ENCODE measurements around the gene NLRC5. TPM values are rescaled to one million over a fixed set of nuclear protein-coding genes. Genes with fewer than 3 reads are reported as not detected.

Gene NLRC5
- polyA plus RNA-seq, 1 experiment = 19.2 TPM

GRCh38 chr16:56995136-56995805, 5.9 kb downstream of the NLRC5 start:
- ChIA-PET POLR2A (no interaction called here), CTCF (interaction anchor here (0.6 to 1.3 kb wide), 3 partner anchors 45 to 94 kb away, joined by 3 read pairs; no protein-coding TSS in a partner anchor)
- Histone ChIP-seq H3K36me3 (ENCODE audit: control insufficient read depth, insufficient read depth, low read length) (no peaks in the 10 kb centered on the region), H3K27me3 (ENCODE audit: control insufficient read depth, insufficient read depth, low read length) (no peaks in the 10 kb centered on the region), H3K4me3 (ENCODE audit: low read depth, low read length) (no peak overlapping the region)
- TF ChIP-seq, protein P1, sequence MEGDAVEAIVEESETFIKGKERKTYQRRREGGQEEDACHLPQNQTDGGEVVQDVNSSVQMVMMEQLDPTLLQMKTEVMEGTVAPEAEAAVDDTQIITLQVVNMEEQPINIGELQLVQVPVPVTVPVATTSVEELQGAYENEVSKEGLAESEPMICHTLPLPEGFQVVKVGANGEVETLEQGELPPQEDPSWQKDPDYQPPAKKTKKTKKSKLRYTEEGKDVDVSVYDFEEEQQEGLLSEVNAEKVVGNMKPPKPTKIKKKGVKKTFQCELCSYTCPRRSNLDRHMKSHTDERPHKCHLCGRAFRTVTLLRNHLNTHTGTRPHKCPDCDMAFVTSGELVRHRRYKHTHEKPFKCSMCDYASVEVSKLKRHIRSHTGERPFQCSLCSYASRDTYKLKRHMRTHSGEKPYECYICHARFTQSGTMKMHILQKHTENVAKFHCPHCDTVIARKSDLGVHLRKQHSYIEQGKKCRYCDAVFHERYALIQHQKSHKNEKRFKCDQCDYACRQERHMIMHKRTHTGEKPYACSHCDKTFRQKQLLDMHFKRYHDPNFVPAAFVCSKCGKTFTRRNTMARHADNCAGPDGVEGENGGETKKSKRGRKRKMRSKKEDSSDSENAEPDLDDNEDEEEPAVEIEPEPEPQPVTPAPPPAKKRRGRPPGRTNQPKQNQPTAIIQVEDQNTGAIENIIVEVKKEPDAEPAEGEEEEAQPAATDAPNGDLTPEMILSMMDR (IDR thresholded peaks at IDR 0.05; ENCODE audit: insufficient read depth, low read depth, low read length) = no peak
- DNase-seq (ENCODE audit: low read depth) = no peak

DNA sequence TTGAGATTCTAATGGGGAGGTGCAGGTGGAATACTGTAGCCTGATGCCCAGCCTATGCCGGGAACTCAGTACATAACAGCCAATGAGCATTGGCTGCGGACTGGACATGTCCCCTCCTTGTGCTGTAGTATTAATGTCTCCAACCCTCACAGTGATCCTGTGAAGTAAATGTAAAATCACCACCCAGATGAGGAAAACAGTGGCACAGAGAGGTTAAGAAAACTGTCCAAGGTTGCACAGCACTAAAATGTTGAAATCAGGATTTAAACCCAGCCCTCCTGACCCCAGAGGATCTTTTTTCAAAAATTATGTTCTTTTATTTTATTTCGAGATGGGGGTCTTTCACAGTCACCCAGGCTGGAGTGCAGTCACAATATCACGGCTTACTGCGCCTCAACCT, 7.9 kb downstream of the NLRC5 start:
- TF ChIP-seq, protein P1 (IDR thresholded peaks at IDR 0.05; ENCODE audit: insufficient read depth, low read depth, low read length) = no peak
- POLR2A ChIA-PET = no interaction called here
- CTCF ChIA-PET = interaction anchor here (1.5 kb wide), 1 partner anchor 48 kb away, joined by 3 read pairs; no protein-coding TSS in a partner anchor

GRCh38 chr16:56997931-56998330, 8.6 kb downstream of the NLRC5 start:
- ChIA-PET POLR2A (no interaction called here), CTCF (interaction anchor here (1.5 kb wide), 1 partner anchor 48 kb away, joined by 3 read pairs; no protein-coding TSS in a partner anchor)
- H3K36me3 ChIP-seq (ENCODE audit: control insufficient read depth, insufficient read depth, low read length) = no peaks in the 10 kb centered on the region
- H3K27me3 ChIP-seq (ENCODE audit: control insufficient read depth, insufficient read depth, low read length) = no peaks in the 10 kb centered on the region
- no peak for DNase-seq (ENCODE audit: low read depth)
- TF ChIP-seq, protein P1 (IDR thresholded peaks at IDR 0.05; ENCODE audit: insufficient read depth, low read depth, low read length) = no peak
- H3K4me3 ChIP-seq (ENCODE audit: low read depth, low read length) = no peak overlapping the region

More for the DNA sequence above, 7.9 kb downstream of the NLRC5 start:
- Histone ChIP-seq H3K36me3 (ENCODE audit: control insufficient read depth, insufficient read depth, low read length) (no peaks in the 10 kb centered on the region), H3K27me3 (ENCODE audit: control insufficient read depth, insufficient read depth, low read length) (no peaks in the 10 kb centered on the region), H3K4me3 (ENCODE audit: low read depth, low read length) (no peak overlapping the region)
- no peak for DNase-seq (ENCODE audit: low read depth)

DNA sequence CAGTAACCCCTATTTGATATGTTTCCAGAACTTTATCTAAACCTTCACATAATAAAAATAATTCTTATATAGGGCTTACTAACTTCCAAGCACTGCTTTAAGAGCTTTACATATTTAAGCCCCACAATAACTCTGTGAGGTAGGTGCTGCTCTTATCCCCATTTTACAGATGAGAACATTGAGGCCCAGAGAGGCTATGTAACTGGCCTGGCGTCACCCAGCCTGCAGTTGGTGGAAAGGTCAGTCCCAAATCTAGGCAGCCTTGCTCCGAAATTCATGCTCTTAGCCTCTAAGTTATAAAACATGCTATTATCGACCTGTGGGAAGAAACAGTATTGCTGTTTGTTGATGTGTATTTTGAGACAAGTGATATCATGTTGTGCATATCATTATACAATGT, 9.0 kb downstream of the NLRC5 start:
- CTCF ChIA-PET = interaction anchor here (1.5 kb wide), 1 partner anchor 47 kb away, joined by 3 read pairs; no protein-coding TSS in a partner anchor
- H3K4me3 ChIP-seq (ENCODE audit: low read depth, low read length) = no peak overlapping the region
- POLR2A ChIA-PET = no interaction called here
- no peaks in the 10 kb centered on the region for H3K27me3 ChIP-seq (ENCODE audit: control insufficient read depth, insufficient read depth, low read length)
- no peaks in the 10 kb centered on the region for H3K36me3 ChIP-seq (ENCODE audit: control insufficient read depth, insufficient read depth, low read length)
- TF ChIP-seq, protein P1 (IDR thresholded peaks at IDR 0.05; ENCODE audit: insufficient read depth, low read depth, low read length) = no peak
- no peak for DNase-seq (ENCODE audit: low read depth)

- Histone ChIP-seq H3K27me3 (ENCODE audit: control insufficient read depth, insufficient read depth, low read length) (no peaks in the 10 kb centered on the region), H3K4me3 (ENCODE audit: low read depth, low read length) (no peak overlapping the region), H3K36me3 (ENCODE audit: control insufficient read depth, insufficient read depth, low read length) (no peaks in the 10 kb centered on the region)
- TF ChIP-seq, protein P1 (IDR thresholded peaks at IDR 0.05; ENCODE audit: insufficient read depth, low read depth, low read length) = no peak
- no peak for DNase-seq (ENCODE audit: low read depth)
- CTCF ChIA-PET = interaction anchor here (1.5 kb wide), 1 partner anchor 47 kb away, joined by 3 read pairs; no protein-coding TSS in a partner anchor
- POLR2A ChIA-PET = interaction anchor here (0.7 kb wide), 1 partner anchor 9 kb away, joined by 4 read pairs; the partner anchor contains the start of gene NLRC5
Measured at GRCh38 chr16:56998861-56999260, 9.5 kb downstream of the NLRC5 start.

Data from BJ (cell line).